Stimulated activated CD4-positive, alpha-beta T cell treated with anti-CD3 and anti-CD28 coated beads, Interleukin-12 subunit alpha, Interleukin-12 subunit beta, amount 100 ng/mL, for 4 hours (primary cell): Measurements from ENCODE around the gene GDI1.
A peak's percentile ranks its signal among the peaks of the same experiment; 100 is the strongest.

Source experiments
- DNase-seq: peaks from one replicate; pipeline ENCODE4 v3.0.0-alpha.2; 2020

The GDI1 gene

GRCh38 chrX:154437971-154438893 is 1.3 kb downstream of the GDI1 start:
- DNase-seq: no peak

DNA sequence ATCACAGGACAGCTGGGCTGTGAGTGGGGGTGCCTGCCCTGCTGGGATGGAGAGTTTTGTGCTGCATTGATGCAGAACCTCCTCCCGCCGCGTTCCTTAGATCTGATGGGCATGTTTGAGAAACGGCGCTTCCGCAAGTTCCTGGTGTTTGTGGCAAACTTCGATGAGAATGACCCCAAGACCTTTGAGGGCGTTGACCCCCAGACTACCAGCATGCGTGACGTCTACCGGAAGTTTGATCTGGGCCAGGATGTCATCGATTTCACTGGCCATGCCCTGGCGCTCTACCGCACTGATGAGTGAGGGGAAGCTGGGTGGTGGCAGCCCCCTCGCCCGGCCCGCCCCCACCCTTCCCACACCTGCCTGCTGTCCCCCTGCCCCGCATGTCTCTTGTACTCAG is 2.9 kb downstream of the GDI1 start:
- DNase-seq: no peak

DNA sequence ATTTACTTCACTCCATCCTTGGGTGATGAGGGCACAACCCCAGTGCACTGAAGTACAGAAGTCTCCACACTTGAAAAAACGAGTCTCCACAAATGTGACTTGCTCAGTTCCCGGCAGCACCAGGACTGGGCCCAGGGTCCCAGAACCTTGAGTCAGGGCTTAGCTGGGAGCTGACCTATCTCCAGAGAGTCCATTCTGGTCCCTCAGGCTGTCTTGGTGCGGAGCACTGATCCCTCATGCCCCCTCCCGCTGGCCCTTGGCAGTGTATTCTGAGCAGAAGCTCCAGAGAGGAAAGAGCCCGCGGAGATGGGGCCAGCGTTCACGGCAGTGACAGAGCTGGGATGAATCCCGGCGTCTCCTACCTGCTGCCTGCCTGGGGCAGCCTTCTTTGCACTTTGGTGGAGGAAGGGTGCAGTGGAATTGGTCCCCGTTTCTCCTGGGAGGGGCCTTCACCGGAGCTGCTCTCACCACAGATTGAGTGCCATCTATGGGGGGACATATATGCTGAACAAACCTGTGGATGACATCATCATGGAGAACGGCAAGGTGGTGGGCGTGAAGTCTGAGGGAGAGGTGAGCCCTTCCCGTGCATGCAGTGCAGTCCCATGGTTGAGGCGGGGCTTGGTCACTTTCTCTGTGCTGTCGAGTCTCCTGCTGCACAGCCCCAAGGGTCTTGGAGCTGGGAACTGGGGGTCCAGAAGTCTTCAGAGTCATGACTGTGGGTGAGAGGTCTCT is 3.8 kb downstream of the GDI1 start:
- DNase-seq: no peak

- DNase-seq: no peak
Measured at GRCh38 chrX:154441564-154441963, 4.6 kb downstream of the GDI1 start.

DNA sequence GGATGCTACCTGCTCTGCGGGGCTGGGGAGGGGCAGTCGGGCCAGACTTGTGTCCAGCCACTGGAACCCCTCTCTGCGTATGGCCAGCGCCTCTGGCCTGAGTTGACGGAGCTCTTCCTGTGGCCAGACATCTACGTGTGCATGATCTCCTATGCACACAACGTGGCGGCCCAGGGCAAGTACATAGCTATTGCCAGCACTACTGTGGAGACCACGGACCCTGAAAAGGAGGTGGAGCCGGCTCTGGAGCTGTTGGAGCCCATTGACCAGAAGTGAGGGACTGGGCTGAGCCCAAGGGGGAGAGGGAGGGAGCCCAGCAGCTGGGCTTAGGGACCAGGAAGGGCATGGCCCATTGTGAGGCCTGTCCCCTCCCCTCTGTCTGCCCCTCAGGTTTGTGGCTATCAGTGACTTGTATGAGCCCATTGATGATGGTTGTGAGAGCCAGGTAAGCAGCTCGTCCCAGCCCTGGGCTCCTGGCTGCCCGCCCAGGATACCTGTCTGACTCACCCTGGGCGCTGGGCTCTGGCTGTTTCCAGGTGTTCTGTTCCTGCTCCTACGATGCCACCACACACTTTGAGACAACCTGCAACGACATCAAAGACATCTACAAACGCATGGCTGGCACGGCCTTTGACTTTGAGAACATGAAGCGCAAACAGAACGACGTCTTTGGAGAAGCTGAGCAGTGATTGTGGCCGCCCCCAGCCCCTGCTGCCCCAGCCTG is 5.2 kb downstream of the GDI1 start:
- no peak for DNase-seq

DNA sequence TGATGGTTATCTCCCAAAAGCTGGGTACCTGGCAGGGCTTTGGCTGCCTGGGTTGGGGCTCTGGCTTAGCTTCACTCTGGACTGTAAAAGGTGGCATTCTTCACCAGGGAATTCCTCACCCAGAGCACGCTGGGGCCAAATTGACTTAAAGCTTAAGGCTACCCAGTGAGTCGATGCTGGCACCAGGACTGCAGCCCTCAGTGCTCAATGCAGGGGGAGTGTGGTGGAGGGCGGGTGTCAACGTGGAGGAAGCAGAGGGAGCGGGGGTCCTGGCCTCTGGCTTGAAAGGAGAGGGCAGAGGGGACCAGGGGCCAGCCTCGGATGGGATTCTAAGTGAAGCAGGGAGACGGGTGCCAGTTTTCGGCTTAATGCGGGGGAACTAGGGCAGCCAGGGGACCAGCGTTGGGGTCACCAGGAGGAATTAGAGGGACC is 6.5 kb downstream of the GDI1 start:
- no peak for DNase-seq

GRCh38 chrX:154443992-154444754 is 7.2 kb downstream of the GDI1 start, which contains the start of gene FAM50A:
Gene FAM50A, plus strand, starts transcription at chrX:154444141. Its CDS starts 95 bp downstream, at chrX:154444236.
- peak; percentile 70 for DNase-seq

- DNase-seq: no peak
Measured at GRCh38 chrX:154444755-154445246, 7.8 kb downstream of the GDI1 start.

DNA sequence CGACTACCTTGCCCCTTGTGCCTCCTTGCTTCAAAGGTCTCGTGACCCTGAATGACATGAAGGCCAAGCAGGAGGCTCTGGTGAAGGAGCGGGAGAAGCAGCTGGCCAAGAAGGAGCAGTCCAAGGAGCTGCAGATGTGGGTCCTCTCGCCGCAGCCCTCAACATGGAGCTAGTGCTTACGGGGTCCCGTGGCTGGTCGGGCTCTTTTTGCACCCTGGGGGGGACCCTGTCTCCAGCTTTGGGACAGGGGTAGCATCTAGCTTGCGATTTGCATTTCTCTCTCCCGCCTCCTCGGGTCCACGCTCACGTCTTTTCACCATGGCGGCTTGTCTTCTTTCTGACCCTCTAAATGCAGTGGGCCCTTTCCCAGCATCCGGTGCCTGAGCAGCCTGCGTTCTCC is 8.8 kb downstream of the GDI1 start:
- DNase-seq: no peak

DNA sequence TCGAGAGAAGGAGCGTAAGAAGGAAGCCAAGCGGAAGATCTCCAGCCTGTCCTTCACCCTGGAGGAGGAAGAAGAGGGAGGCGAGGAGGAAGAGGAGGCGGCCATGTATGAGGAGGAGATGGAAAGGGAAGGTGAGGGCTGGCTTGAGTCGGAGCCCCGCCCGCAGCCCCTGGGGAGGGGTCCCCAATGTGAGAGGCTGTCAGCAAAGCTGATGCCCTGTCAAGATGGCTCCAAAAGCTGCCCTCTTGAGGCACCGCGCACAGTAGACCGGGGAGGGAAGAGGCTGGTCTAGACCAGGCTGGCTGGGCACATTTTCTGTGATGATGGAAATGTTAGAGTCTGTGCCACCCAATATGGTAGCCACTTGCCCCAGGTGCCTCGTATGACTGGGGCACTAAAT is 9.5 kb downstream of the GDI1 start:
- no peak for DNase-seq

DNA sequence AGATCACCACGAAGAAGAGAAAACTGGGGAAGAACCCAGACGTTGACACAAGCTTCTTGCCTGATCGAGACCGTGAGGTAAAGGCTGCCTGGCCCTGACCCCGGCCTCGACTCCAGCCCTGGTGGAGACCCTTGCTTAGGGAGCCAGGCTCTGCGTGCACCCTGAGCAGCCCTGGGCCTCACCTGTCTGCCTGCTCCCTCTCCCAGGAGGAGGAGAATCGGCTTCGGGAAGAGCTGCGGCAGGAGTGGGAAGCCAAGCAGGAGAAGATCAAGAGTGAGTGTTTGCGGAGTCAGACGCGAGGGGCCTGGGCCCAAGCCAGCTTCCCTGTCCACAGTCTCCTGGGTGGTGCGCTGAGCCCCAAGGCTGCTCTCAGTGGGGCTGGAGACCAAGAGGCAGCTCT is 11.5 kb downstream of the GDI1 start:
- DNase-seq: no peak

GRCh38 chrX:154449618-154450017 is 12.7 kb downstream of the GDI1 start:
- no peak for DNase-seq

- DNase-seq: no peak
Measured at GRCh38 chrX:154450312-154450711, 13.4 kb downstream of the GDI1 start.

GRCh38 chrX:154452823-154453222 is 15.9 kb downstream of the GDI1 start:
- DNase-seq: no peak

DNA sequence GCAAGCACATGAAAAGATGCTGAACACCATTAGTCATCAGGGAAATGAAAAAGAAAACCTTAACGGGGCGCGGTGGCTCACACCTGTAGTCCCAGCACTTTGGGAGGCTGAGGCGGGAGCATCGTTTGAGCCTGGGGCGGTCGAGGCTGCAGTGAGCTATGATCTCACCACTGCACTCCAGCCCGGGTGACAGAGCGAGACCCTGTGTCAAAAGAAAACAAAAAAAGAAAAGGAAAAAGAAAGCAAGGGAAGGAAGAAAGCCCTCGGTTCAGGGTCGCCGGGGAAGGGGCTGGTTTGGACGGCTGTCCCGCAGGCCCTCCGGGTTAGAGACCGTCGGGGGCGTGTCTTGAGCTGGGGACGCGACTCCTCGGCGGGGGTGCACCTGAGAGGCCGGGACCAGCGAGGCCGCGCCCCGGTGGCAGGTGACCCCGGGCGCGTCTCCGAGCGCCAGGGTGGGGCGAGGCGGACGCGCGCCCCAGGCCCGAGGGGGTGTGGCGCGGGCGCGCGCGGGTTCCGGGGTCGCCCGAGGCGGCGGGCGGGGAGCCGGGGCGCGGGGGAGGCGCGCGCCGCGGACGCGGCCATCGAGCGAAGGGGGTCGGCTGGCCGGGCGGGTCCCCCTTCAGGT is 20.6 kb downstream of the GDI1 start:
- DNase-seq: peak; percentile 41

GRCh38 chrX:154458116-154458953 is 21.4 kb downstream of the GDI1 start, which contains the start of gene PLXNA3:
Gene PLXNA3, plus strand, starts transcription at chrX:154458281. Its CDS starts 1,903 bp downstream, at chrX:154460184.
- DNase-seq: peak; percentile 62

DNA sequence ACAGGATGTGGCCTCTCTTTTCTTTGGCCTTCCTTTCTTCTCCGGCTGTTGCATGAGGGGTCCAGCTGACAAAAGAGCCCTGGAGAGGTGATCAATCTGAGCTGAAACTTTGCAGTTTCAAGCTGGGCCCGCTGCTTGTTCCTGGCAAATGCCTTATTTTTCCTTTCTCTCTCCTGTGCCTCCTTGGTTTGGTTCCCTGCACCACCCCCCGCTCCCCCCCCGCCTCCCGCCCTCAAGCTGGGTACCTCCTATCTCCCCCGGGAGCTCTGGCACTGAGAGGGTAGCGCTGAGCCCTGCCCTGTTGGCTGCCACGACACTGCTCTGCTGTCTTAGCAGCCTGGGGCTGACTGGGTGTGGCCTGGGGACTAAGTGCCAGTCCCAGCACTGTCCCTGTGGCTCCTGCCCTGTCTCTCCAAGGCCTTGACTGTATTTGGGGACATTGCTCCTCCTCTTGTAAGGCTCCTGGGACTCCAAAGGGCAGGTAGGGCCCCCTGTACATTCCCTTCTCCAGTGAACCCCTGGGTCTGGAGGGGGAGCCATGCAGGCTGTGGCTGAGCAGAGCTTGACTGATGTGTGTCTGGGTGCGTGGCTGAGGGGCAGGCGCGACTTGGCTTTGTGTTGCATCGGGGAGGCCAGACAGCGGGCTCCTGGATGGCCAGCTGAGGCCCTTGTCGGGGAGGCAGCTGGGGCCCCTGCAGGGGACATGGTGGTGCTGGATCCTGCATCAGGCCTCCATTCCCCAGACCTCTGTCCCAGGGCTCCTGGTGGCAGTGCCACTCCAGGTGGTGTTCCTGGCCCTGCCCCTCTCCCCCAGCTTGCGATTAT is 22.2 kb downstream of the GDI1 start:
- no peak for DNase-seq

DNA sequence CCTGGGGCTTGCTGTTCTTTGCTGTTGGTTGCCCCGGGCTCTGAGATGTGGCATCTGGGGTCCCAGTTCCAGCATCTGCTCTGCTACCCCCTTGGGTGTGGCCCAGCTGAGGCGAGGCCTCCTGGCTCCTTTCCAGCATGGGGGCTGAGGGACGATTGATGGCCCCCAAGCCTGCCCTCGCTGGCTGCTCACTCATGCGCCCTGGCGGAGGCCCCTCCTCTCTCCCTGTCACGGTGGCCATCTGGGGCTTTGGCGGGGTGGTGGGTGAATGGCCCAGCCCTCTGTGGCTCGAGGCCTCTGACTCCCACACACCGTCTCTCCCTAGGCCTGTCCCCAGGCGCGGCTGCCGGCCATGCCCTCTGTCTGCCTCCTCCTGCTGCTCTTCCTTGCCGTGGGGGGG is 22.9 kb downstream of the GDI1 start:
- DNase-seq: no peak

DNA sequence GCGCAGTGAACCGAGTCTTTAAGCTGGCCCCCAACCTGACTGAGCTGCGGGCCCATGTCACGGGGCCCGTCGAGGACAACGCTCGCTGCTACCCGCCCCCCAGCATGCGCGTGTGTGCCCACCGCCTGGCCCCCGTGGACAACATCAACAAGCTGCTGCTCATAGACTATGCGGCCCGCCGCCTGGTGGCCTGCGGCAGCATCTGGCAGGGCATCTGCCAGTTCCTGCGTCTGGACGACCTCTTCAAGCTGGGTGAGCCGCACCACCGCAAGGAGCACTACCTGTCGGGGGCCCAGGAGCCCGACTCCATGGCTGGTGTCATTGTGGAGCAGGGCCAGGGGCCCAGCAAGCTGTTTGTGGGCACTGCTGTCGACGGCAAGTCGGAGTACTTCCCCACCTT is 23.4 kb downstream of the GDI1 start:
- DNase-seq: no peak

- DNase-seq: no peak
Measured at GRCh38 chrX:154462396-154462795, 25.4 kb downstream of the GDI1 start.
